SK-N-MC (cell line): ENCODE measurements around the gene FOXA3.

Source experiments
- EZH2 ChIP-seq: fragments of 200-600 bp; sonication (generic); IDR thresholded peaks from one replicate; pipeline ENCODE4 v1.6.1; 2017; ENCODE audit warnings: antibody characterized with exemption
- POLR2AphosphoS5 ChIP-seq: IDR thresholded peaks from 2 replicates; pipeline ENCODE4 v1.6.1; 2012; ENCODE audit warnings: mild to moderate bottlenecking, low read depth, low read length, borderline replicate concordance

DNA sequence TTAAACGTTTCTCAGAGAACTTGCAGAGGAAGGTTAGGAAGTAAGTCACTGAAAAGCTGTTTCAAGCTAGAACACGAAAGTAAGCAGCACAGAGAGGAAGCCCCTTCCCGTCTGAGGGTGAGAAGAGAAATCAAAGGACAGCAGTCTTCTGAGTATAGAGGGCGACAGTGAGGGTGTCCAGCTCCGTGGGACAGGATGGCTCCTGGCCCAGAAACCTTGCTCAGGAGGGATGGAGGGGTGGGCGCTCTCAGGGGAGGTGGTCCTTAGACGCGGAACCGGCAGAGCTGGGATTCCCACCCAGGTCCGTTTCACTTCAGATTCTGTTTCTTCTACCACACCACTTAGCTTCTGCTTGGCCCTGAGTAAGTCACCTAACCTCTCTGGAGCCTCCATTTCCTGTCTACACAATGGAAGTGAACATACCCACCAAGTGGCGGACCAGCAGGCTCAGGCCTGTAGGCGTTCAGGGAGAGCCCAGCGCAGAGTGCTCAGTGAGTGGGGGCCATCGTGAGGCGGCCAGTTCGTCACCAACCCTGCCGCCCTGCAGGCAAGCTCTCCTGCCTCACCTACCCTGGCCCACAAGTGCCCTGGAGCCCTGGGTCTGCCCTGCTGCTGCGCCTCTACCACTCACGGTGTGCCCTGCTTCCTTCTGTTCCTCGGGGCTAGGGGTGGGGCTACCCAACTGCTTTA is 43.6 kb upstream of the FOXA3 start:
- TF ChIP-seq EZH2 (no peak), POLR2AphosphoS5 (no peak)
